ENCODE measurements around the gene SLIT3.

The SLIT3 gene

DNA sequence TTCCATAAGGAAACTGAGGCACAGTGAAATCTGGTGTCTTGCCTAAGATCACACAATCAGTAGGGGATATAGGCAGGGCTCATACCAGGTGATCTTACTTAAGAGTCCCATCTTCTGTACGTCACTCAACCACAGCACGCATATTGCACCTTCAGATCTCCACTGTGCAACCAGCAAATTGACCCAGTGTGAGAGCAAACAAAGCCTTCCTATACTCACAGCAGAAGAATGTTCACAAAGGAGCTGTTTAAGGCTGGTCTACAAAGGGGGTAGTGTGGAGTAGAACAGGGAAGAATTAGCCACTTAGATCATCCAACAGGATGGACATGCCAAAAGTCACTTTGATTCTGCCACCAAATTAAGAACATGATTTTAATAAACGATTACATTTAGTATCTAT lies 305.9 kb downstream of the SLIT3 start:
- H3K27ac ChIP-seq (ENCODE audit: low read depth, low read length), result no peak overlapping the region
- no peak overlapping the region for H3K4me3 ChIP-seq (ENCODE audit: low read depth, low read length)
- H3K9ac ChIP-seq (ENCODE audit: low read length), result no peak overlapping the region
- no peaks in the 10 kb centered on the region for H3K36me3 ChIP-seq (ENCODE audit: control insufficient read depth, insufficient read depth, low read length)
- H3K9me3 ChIP-seq (ENCODE audit: control insufficient read depth, insufficient read depth, low read depth, low read length), result no peaks in the 10 kb centered on the region
- no peaks in the 10 kb centered on the region for H3K27me3 ChIP-seq (ENCODE audit: control insufficient read depth, insufficient read depth, low read length)
- peaks cover 16% of the 10 kb centered on the region for H3K4me1 ChIP-seq (ENCODE audit: control insufficient read depth, insufficient read depth, low read length)

DNA sequence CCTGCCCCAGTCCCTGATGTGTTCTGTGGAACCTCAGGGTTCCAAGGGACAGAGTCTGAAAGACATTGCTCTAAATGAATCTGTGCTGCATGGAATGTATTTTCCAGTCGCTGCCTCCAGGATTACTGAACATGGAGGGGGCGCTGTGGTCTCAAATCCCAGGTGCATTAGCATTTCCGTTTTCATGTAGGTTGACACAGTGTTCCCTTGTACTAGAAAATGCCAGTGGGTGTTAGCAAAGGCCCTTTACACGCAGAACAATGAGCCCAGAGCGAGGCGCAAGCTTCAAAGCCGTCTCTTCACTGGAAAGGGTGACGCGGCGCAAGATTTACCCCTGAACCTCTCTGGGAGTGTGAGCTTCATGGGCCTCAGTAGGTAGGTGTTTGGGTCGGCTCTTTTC lies 308.3 kb downstream of the SLIT3 start:
- no peaks in the 10 kb centered on the region for H3K9me3 ChIP-seq (ENCODE audit: control insufficient read depth, insufficient read depth, low read depth, low read length)
- H3K9ac ChIP-seq (ENCODE audit: low read length), result no peak overlapping the region
- no peak overlapping the region for H3K27ac ChIP-seq (ENCODE audit: low read depth, low read length)
- no peaks in the 10 kb centered on the region for H3K36me3 ChIP-seq (ENCODE audit: control insufficient read depth, insufficient read depth, low read length)
- no peak overlapping the region for H3K4me3 ChIP-seq (ENCODE audit: low read depth, low read length)
- no peaks in the 10 kb centered on the region for H3K27me3 ChIP-seq (ENCODE audit: control insufficient read depth, insufficient read depth, low read length)
- peaks cover 23% of the 10 kb centered on the region for H3K4me1 ChIP-seq (ENCODE audit: control insufficient read depth, insufficient read depth, low read length)

DNA sequence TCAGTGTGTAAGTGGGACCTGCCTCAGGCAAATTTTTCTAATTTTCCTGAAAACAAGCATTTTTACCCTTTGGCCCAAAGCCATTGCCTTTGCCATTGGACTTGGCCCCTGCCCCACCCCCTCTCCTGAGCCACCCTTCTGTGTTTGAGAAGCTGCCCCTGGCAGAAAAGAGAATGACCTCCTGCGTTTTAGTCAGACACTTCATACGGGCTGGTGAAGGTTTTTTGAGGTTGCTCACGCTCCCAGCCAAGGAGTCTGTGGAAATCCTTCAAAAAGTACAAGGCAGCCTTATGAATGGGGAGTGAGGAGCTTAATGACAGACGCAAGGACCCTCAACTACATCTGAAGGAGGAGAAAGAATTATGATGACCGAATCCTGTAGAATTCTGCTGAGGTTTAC lies 308.9 kb downstream of the SLIT3 start:
- H3K4me3 ChIP-seq (ENCODE audit: low read depth, low read length), result no peak overlapping the region
- peaks cover 23% of the 10 kb centered on the region for H3K4me1 ChIP-seq (ENCODE audit: control insufficient read depth, insufficient read depth, low read length)
- no peak overlapping the region for H3K9ac ChIP-seq (ENCODE audit: low read length)
- no peaks in the 10 kb centered on the region for H3K36me3 ChIP-seq (ENCODE audit: control insufficient read depth, insufficient read depth, low read length)
- no peaks in the 10 kb centered on the region for H3K27me3 ChIP-seq (ENCODE audit: control insufficient read depth, insufficient read depth, low read length)
- H3K27ac ChIP-seq (ENCODE audit: low read depth, low read length), result no peak overlapping the region
- H3K9me3 ChIP-seq (ENCODE audit: control insufficient read depth, insufficient read depth, low read depth, low read length), result no peaks in the 10 kb centered on the region

DNA sequence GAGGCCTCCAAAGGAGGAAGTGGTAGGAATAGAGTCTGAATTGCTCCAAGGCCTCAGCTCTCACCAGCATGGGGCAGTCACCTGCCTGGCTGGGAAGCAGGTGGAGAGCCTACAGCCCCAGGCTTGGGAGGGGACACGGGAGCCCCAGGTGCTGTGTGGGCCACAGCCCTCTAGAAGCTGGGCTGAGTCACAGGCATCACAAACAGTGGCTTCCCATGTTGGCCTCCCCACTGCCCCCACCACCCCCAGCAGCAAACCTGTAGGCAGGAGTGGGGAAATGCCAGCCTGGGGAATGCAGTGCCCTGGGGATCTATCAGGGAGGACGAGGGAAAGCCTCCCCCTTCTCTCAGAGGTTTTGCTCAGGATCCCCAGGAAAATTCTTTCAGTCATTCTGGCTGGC lies 309.6 kb downstream of the SLIT3 start:
- H3K27me3 ChIP-seq (ENCODE audit: control insufficient read depth, insufficient read depth, low read length), result no peaks in the 10 kb centered on the region
- no peak overlapping the region for H3K27ac ChIP-seq (ENCODE audit: low read depth, low read length)

DNA sequence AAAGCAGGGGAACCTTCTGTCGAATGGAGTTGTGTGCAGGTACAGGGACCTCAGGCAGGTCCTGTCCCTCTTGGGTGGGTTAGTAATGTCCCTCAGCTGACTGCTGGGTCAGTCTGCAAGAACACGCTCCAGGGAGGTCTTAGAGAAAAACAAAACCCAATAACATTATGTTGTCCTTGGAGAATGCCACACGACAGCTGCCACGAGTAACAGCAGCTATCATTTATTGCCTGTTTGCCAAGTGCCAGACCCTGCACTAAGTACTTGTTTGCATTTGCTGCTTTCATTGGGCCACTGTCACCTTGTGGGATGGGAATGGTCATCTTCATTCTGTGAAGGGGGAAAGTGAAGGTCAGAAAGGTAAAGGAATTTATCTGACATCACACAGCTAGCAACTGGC lies 310.3 kb downstream of the SLIT3 start:
- Histone ChIP-seq H3K27ac (ENCODE audit: low read depth, low read length) (no peak overlapping the region), H3K36me3 (ENCODE audit: control insufficient read depth, insufficient read depth, low read length) (no peaks in the 10 kb centered on the region), H3K9me3 (ENCODE audit: control insufficient read depth, insufficient read depth, low read depth, low read length) (no peaks in the 10 kb centered on the region), H3K9ac (ENCODE audit: low read length) (no peak overlapping the region), H3K27me3 (ENCODE audit: control insufficient read depth, insufficient read depth, low read length) (no peaks in the 10 kb centered on the region), H3K4me3 (ENCODE audit: low read depth, low read length) (no peak overlapping the region), H3K4me1 (ENCODE audit: control insufficient read depth, insufficient read depth, low read length) (peaks cover 25% of the 10 kb centered on the region)

More for the DNA sequence above, 309.6 kb downstream of the SLIT3 start:
- Histone ChIP-seq H3K4me3 (ENCODE audit: low read depth, low read length) (no peak overlapping the region), H3K36me3 (ENCODE audit: control insufficient read depth, insufficient read depth, low read length) (no peaks in the 10 kb centered on the region), H3K4me1 (ENCODE audit: control insufficient read depth, insufficient read depth, low read length) (peaks cover 23% of the 10 kb centered on the region), H3K9ac (ENCODE audit: low read length) (no peak overlapping the region), H3K9me3 (ENCODE audit: control insufficient read depth, insufficient read depth, low read depth, low read length) (no peaks in the 10 kb centered on the region)

DNA sequence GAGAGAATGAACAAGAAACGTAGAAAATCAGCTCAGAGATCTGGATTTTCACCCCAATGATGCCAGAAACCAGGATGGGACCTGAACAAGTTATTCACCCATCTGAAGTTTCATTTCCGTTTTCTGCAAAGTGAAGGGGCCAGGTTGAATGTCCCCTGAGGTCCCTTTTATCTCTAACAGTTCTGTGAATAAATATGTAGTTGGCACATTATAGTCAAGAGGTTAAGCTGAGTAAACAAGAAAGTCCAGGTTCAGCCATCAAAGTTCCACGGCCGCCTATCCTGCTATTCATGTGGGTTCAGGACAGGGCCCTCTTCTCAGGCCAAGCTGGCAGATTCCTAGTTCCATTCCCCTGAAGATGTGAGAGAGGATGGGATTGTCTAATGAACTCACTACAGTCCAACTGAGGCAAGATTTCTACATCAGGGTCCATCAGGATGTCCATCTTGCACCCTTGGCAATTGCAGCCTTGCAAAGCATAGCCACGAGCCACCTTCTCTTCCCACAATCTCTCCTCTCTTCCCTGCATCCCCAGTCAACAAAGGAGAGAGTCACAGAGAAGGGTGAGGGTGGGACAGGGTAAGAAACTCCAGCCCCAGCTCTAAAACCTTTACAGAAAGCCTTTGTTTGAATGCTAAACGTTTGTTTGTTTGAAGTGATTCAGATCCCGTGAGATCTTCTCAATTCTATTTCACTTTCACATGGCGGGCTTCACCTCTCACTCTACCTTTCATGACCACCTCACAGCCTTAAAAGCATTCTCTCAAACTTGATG lies 311.0 kb downstream of the SLIT3 start:
- H3K27ac ChIP-seq (ENCODE audit: low read depth, low read length), result no peak overlapping the region
- peaks cover 31% of the 10 kb centered on the region for H3K4me1 ChIP-seq (ENCODE audit: control insufficient read depth, insufficient read depth, low read length)
- no peak overlapping the region for H3K4me3 ChIP-seq (ENCODE audit: low read depth, low read length)
- H3K36me3 ChIP-seq (ENCODE audit: control insufficient read depth, insufficient read depth, low read length), result no peaks in the 10 kb centered on the region
- H3K9me3 ChIP-seq (ENCODE audit: control insufficient read depth, insufficient read depth, low read depth, low read length), result no peaks in the 10 kb centered on the region
- H3K9ac ChIP-seq (ENCODE audit: low read length), result no peak overlapping the region
- H3K27me3 ChIP-seq (ENCODE audit: control insufficient read depth, insufficient read depth, low read length), result no peaks in the 10 kb centered on the region

DNA sequence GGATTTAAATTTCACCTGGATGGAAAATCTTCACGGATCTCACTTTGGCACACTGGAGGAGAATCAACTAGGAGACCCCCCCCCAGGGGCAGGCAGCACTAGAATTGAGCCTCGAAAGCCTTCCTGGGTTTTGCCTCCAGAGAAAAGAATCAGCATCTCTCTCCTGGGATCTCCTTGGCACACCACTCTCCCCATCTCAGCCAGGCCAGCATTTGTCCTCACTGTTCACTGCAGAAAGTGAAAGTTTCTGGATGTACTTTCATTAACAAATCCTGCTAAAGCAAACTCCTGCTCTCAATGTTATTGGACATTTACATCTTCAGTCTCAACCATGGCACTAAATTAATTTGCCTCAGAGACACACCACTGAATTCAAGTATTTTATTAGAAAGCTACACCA lies 312.2 kb downstream of the SLIT3 start:
- H3K9ac ChIP-seq (ENCODE audit: low read length), result no peak overlapping the region
- no peaks in the 10 kb centered on the region for H3K9me3 ChIP-seq (ENCODE audit: control insufficient read depth, insufficient read depth, low read depth, low read length)
- peaks cover 41% of the 10 kb centered on the region for H3K4me1 ChIP-seq (ENCODE audit: control insufficient read depth, insufficient read depth, low read length)
- no peak overlapping the region for H3K27ac ChIP-seq (ENCODE audit: low read depth, low read length)
- no peaks in the 10 kb centered on the region for H3K36me3 ChIP-seq (ENCODE audit: control insufficient read depth, insufficient read depth, low read length)
- H3K27me3 ChIP-seq (ENCODE audit: control insufficient read depth, insufficient read depth, low read length), result no peaks in the 10 kb centered on the region
- H3K4me3 ChIP-seq (ENCODE audit: low read depth, low read length), result no peak overlapping the region

DNA sequence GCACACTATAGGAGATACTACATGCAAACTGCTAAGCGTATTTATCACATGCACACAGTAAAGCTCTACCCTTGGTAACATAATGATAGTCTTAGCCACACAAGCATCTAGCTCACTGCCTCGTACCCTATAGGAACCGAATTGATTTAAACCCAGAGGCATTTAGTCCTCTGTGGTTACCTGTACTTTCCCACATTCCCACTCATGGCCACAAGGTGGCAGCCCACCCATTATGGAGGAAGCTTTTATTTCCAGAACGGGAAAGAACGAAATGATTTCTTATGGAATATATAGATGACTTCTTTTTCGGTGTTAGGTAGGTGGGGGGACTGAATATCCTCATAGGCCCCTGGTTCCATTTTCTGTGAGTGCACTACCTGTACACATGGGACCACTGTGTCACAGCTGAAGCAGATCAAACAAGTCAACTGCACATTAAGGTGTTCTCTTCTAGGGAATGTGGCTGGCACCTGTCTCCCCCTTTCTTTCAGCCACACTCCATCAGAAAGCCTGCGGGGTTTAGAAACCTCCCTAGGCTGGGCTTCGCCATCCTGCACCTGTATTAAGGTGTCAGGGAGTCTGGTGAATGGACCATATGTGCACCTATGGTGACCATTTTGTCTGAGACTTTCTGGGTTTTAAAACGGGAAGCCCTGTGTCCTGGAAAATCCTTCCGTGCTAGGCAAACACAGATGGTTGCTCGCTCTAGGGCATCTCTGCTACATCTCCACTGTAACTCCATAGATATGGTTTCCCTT lies 313.2 kb downstream of the SLIT3 start:
- H3K9ac ChIP-seq (ENCODE audit: low read length), result no peak overlapping the region
- no peaks in the 10 kb centered on the region for H3K9me3 ChIP-seq (ENCODE audit: control insufficient read depth, insufficient read depth, low read depth, low read length)
- no peaks in the 10 kb centered on the region for H3K27me3 ChIP-seq (ENCODE audit: control insufficient read depth, insufficient read depth, low read length)
- peaks cover 39% of the 10 kb centered on the region for H3K4me1 ChIP-seq (ENCODE audit: control insufficient read depth, insufficient read depth, low read length)
- H3K4me3 ChIP-seq (ENCODE audit: low read depth, low read length), result no peak overlapping the region
- H3K27ac ChIP-seq (ENCODE audit: low read depth, low read length), result no peak overlapping the region
- H3K36me3 ChIP-seq (ENCODE audit: control insufficient read depth, insufficient read depth, low read length), result no peaks in the 10 kb centered on the region

DNA sequence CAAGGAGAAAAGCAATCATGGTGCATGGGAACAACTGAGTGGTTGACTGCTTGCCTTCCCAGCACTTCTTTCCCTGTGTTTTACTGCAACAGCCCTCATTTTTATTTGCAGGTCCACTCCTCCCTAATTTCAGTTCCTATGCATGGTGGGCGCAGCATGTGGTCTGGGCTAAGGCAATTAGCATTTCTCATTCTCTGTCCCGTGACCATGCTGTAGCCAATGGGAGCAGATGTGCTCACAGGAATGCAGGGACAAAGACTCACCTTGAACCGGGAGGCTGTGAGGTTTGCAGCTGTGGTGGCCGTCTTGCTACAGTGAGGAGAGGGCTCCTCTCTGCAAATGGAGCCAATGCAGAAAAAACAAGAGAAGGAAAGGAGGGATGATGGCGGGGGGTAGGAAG lies 315.5 kb downstream of the SLIT3 start:
- Histone ChIP-seq H3K9ac (ENCODE audit: low read length) (no peak overlapping the region), H3K36me3 (ENCODE audit: control insufficient read depth, insufficient read depth, low read length) (no peaks in the 10 kb centered on the region), H3K4me1 (ENCODE audit: control insufficient read depth, insufficient read depth, low read length) (peaks cover 27% of the 10 kb centered on the region), H3K9me3 (ENCODE audit: control insufficient read depth, insufficient read depth, low read depth, low read length) (no peaks in the 10 kb centered on the region), H3K27me3 (ENCODE audit: control insufficient read depth, insufficient read depth, low read length) (no peaks in the 10 kb centered on the region), H3K4me3 (ENCODE audit: low read depth, low read length) (no peak overlapping the region), H3K27ac (ENCODE audit: low read depth, low read length) (no peak overlapping the region)

DNA sequence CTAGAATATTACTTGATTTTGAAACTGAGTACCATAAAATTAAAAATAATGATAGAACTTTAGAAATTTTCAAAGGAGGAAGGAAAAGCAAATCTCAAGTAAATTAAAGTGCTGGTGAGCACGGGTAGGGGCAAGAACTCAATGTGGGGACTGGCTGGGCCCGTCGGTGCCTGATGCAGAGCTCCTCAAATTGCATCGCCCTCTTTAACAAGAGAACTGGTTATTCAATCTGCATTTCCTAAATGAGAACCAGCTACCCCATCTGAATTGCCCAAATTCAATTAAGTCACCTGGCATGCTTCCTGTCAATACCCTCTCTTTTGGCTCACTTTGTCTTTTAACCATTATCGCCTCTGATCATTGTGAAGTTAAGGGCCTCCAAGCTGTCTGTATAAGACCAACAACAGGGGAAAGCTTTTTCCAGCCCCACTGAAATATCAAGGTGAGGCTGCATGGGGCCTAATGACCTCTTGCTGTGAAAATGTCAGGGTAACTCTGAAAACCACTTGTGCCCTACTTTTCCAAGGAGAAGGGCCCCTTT lies 316.7 kb downstream of the SLIT3 start:
- H3K4me3 ChIP-seq (ENCODE audit: low read depth, low read length), result no peak overlapping the region
- no peaks in the 10 kb centered on the region for H3K9me3 ChIP-seq (ENCODE audit: control insufficient read depth, insufficient read depth, low read depth, low read length)
- H3K9ac ChIP-seq (ENCODE audit: low read length), result no peak overlapping the region
- H3K36me3 ChIP-seq (ENCODE audit: control insufficient read depth, insufficient read depth, low read length), result no peaks in the 10 kb centered on the region
- no peak overlapping the region for H3K27ac ChIP-seq (ENCODE audit: low read depth, low read length)
- H3K27me3 ChIP-seq (ENCODE audit: control insufficient read depth, insufficient read depth, low read length), result no peaks in the 10 kb centered on the region
- peaks cover 18% of the 10 kb centered on the region for H3K4me1 ChIP-seq (ENCODE audit: control insufficient read depth, insufficient read depth, low read length)

DNA sequence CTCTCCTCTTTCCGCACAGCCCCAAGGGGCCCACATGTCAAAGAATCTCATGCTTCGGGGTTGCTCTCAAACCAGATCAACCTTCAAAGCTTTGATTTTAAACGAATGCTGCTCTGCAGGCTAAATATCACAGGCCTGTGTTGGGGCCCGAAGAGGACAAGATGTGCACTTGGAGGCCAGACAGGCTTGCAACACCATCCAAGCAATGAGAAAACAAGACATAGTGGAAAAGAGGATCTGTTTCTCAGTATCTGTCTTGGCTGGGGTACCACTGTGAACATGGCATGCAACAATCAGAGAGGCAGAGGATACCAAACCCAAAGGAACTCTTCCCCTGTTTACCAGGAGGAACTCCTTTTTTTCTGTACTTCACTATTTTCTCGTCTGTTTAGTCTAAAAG lies 321.8 kb downstream of the SLIT3 start:
- no peaks in the 10 kb centered on the region for H3K36me3 ChIP-seq (ENCODE audit: control insufficient read depth, insufficient read depth, low read length)
- H3K9me3 ChIP-seq (ENCODE audit: control insufficient read depth, insufficient read depth, low read depth, low read length), result no peaks in the 10 kb centered on the region
- no peaks in the 10 kb centered on the region for H3K27me3 ChIP-seq (ENCODE audit: control insufficient read depth, insufficient read depth, low read length)
- H3K9ac ChIP-seq (ENCODE audit: low read length), result no peak overlapping the region
- no peak overlapping the region for H3K4me3 ChIP-seq (ENCODE audit: low read depth, low read length)
- H3K27ac ChIP-seq (ENCODE audit: low read depth, low read length), result no peak overlapping the region
- H3K4me1 ChIP-seq (ENCODE audit: control insufficient read depth, insufficient read depth, low read length), result peaks cover 6% of the 10 kb centered on the region

Measured in HUES6 (cell line).